HG03565 (cell line): Measurements from ENCODE around the gene HOXD9.

Experiments
- ATAC-seq: cut with Tn5 transposase; IDR thresholded peaks from one replicate; pipeline ENCODE4 v1.9.1; 2021; ENCODE audit warnings: mild to moderate bottlenecking, moderate library complexity; ENCODE audit not compliant: unreplicated experiment

HOXD9 gene

DNA sequence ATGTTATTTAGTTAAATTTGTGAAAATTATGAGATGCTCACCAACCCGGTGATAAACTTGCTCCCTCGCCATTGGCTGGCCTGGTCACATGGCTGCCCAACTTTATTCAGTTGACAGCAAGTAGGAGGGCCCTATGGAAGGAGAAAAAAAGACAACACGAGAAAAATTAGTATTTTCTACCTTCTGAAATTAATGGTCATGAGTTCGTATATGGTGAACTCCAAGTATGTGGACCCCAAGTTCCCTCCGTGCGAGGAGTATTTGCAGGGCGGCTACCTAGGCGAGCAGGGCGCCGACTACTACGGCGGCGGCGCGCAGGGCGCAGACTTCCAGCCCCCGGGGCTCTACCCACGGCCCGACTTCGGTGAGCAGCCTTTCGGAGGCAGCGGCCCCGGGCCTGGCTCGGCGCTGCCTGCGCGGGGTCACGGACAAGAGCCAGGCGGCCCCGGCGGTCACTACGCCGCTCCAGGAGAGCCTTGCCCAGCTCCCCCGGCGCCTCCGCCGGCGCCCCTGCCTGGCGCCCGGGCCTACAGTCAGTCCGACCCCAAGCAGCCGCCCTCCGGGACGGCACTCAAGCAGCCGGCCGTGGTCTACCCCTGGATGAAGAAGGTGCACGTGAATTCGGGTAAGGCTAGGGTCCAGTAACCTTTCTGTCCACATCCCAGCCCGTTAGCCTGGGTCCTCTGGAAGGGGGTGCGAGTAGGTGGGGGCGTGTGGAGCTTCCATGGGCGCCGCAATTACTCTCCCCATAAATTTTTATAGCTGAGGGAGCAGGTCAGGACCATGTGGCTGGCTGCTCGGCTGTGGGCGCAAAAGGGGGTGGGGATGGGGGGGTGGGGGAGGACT is 29.1 kb downstream of the HOXD9 start, which contains the start of gene HOXD4:
HOXD4 (plus strand) TSS at position 109 of the 846 bp plus-strand sequence; CDS start at position 193, 84 bp downstream.
- no peak for ATAC-seq

DNA sequence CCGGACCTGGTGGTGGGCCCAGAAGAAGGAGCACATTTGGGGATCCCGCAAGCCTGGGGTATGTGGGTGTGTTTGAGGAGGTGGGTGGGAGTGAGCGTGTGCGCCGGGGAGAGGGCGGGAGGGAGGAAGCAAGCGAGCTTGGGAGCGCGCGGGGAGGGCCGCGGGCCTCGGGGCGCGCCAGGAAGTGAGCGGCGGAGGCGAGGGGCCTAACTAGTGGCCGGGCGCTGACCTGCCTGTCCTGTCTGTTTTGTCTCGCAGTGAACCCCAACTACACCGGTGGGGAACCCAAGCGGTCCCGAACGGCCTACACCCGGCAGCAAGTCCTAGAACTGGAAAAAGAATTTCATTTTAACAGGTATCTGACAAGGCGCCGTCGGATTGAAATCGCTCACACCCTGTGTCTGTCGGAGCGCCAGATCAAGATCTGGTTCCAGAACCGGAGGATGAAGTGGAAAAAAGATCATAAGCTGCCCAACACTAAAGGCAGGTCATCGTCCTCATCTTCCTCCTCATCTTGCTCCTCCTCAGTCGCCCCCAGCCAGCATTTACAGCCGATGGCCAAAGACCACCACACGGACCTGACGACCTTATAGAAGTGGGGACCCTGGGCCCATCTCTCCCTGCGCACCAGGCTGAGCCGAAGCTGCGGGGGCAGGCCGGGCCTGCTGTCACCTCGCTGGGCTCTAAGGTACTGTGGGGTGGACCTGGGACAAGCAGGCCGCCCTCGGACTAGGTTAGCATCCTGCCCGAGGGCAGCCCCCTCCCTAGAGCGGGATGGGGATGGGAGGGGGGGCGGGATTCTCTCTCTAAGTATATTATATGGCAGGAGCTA is 30.0 kb downstream of the HOXD9 start:
- no peak for ATAC-seq

DNA sequence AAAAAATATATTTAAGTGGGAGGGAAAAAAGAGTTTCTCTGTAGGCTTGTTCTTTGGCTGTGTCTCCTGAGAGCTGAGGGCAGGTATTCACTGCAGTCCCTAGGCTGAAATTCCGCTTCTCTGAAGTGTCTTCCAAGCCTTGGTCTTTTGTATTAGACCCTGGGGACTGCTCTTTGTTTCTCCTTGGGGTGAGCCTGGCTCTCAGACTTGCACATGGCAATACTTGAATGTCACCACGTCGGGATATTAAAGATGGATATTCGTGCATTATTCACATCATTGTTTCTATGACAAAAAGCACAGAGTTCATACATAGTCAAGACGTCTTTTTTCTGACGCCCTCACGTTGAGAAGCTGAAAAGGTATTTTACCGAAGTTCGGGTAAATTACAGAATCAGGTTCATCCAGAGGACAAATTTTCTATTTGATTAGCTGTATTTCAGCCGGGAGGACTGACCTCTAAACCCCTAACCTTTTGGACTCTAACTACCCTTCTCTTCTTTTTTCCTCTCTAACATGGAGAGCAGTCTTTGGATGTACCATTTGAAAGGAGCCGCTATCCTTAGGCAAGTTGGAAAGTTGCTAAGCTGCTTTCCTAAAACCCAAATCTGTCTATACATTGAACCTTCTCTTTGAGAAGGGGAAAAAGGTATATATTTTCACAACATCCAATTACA is 32.2 kb downstream of the HOXD9 start:
- no peak for ATAC-seq

DNA sequence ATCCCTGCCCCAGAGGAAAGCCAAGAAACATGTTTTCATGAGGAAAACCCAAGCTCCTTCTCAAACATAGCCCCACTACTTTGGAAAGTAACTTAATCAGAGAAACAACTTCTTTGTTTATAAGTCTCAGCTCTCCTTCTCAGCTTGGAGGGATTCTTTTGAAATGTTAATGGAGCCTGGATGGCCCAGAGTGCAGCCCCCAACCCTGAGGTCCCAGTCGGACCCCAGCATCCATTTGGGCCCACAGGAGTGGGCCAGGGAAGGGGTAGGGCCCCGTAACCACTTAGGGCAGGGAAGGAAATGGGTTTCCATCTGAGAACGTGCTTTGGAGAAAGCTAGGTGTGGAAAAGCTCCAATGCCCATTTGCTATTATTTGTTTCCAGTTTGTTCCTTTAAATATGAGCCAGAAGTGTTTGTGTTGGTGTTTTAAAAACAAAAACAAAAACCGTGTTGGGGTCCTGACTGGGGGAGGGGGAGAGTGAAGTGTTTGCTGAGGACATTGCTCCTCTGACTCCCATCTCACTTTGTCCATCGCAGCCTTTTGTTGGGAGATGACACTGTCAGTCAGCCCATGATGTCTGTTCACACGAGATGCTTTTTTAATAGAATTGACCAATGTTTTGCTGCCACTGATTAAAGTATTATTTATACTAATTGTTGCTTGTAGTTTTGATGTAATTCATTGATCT is 33.0 kb downstream of the HOXD9 start:
- no peak for ATAC-seq

- ATAC-seq, result no peak
Observed at GRCh38 chr2:176156301-176156806, 33.8 kb downstream of the HOXD9 start.

- no peak for ATAC-seq
Observed at GRCh38 chr2:176156807-176157498, 34.4 kb downstream of the HOXD9 start, which contains the start of gene HOXD3. Gene HOXD3 (plus strand): TSS chr2:176157307. CDS start chr2:176169115, 11,808 bp downstream.

- no peak for ATAC-seq
Observed at GRCh38 chr2:176157499-176158185, 35.1 kb downstream of the HOXD9 start.

GRCh38 chr2:176158186-176158591 is 35.7 kb downstream of the HOXD9 start:
- ATAC-seq, result no peak

DNA sequence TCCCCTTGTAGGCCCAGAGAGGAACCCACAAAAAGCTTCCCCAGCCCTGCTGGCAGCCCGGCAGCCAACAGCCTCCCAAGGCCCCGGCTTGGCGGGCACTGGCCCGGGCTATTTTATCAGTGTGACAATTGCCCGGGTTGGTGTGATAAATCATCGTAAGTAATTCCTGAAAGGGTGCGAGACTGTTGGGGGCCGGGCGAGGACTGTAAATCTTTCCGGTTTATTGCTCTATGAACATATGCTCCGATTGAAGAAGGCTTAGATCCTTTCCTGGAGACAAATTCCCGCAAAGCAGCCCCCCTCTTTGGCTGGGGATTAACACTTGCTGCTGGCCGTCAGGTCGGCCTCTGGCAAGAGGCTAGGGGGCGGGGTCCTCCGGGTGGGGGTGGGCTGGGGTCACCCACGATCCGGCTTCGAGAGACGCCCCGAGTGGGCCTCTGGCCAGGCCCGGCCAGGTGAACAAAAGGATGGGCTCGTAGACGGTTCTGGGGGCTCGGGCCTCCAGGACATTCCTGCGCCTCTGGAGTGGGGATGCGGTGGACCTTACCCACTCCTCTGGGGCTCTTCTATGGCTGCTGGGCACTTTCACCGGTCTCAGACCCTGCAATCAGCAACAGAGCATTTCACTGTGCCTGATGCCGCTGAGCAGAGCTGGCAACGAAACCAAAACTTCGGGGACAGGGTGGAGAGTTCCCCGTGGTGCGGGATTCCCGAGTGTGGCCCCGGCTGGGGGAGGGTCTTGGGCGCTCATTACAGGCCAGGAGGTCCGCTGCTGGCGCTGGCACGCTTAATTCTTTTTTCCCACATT is 36.5 kb downstream of the HOXD9 start:
- no peak for ATAC-seq

DNA sequence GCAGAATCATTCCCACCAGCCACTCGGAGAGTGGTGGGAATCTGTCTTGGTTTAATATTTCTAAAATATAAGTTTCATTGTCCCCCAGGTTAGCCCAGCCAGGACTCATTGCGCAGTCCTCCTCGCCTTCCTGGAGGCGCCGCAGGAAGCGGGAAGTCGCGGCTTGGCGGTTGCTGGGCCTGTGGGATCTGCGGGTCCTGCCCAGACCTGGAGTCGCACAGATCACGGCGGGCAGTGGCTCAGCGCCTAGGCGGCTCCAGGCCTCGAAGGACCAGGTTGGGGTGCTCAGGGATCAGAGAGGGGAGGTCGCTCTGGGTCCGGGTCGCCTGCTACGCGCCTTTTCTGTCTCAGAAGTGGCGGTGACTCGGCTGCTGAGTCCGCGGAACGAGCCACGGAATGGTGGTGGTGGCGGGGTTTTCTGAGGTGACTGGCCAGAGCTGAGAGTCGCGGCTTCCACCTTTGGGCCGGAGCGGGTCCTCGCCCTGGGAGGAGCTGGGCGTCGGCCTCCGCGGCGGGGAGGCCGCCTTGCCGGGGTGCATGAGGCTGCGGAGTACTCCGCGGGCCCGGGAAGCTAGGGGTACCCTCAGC is 37.2 kb downstream of the HOXD9 start:
- ATAC-seq, result no peak

- no peak for ATAC-seq
Observed at GRCh38 chr2:176160251-176160985, 37.9 kb downstream of the HOXD9 start.

- no peak for ATAC-seq
Observed at GRCh38 chr2:176160986-176161824, 38.7 kb downstream of the HOXD9 start.

- no peak for ATAC-seq
Observed at GRCh38 chr2:176161825-176162626, 39.5 kb downstream of the HOXD9 start.

DNA sequence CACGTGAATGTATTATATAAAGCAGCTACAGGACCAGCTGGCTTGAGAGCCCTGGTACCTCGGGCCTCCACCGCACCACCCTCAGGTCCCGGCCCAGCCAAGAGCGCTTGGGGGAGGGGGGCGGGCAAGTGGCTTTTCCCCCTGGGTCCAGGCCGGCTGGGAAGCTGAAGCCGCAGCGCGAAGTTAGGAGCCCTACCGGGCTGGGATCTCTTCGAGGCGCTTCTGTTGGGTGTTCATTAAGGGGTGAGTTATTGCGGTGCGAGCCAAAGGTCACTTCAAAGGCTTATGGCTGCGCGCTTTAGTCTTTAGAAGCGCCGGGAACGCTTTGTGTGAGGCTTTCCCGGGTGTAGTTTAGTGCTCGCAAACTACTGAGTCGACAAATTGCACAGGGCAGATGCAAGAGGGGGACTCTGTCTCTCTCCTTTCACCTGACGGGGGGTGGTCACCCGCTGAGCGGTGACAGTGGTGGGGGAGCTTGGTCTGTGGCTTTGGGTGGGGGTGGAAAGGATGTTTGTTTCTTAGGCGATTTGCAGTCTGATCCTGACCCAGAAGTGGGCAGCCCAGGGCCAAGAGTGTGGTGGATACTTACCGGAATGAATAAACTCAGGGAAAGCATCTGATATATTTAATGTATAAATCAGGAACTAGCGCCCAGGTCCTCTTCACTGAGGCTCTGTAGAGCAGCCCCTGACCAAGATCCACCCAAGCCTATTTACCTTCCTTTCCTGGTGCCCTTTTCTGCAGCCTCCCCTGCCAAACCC is 40.6 kb downstream of the HOXD9 start:
- ATAC-seq, result no peak

DNA sequence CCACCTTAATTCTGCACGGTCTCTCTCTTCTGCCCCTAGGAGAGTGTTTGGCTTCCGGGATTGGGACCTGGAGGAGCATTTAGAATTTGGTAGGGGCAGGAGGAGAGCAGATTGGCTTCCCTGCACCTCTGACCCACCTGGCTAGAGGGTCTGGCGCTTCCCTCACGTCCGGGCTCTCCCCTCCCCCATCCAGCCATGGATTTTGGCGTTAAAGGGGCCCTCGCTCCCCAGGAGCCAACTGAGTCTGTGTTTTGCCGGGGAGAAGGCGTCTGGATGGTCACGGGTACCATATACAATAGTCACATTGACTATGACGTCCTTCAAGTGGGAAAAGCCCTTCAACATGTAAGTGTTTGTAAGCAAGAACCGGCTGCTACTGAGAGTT is 41.1 kb downstream of the HOXD9 start:
- no peak for ATAC-seq
